PC-3 (cell line): ENCODE results near the gene ACD. TPM values are rescaled to one million over a fixed set of nuclear protein-coding genes. Genes with fewer than 3 reads are reported as not detected.

ENCODE experiments used
- ATAC-seq: fragments of 200-7000 bp; cut with Tn5 transposase; 2 replicates; pipeline ENCODE4 v1.9.1; 2020; ENCODE audit warnings: mild to moderate bottlenecking, moderate library complexity
- BruUV-seq: library from RNA; stranded (reverse); fragments of 400-500 nt; replicated peaks from 2 replicates; lab custom pipeline; 2021; lab: Mats Ljungman, UMichigan
- CTCF ChIA-PET: fragments of 300-600 bp; sonication (Branson Sonifier 250); formaldehyde crosslinking; loops from one replicate; lab custom pipeline; 2022; ENCODE audit warnings: antibody characterized with exemption; lab: Charles Lee
- POLR2A ChIA-PET: fragments of 300-600 bp; sonication (Branson Sonifier 250); formaldehyde crosslinking; loops from one replicate; lab custom pipeline; 2022; ENCODE audit warnings: antibody characterized with exemption; ENCODE audit not compliant: unreplicated experiment; lab: Charles Lee
- DNase-seq: peaks from one replicate; pipeline ENCODE4 v3.0.0-alpha.2; 2015
- H2AFZ ChIP-seq: fragments of 300-600 bp; sonication (generic); 2 replicates; pipeline ENCODE4 v1.6.0; 2016; ENCODE audit warnings: antibody characterized with exemption, low read length
- H3F3A ChIP-seq: fragments of 300-600 bp; sonication (generic); one replicate; pipeline ENCODE4 v1.6.0; 2017; ENCODE audit warnings: antibody characterized with exemption, low read length, control low read depth, mild to moderate bottlenecking; ENCODE audit not compliant: unreplicated experiment
- H3K27ac ChIP-seq: fragments of 300-600 bp; sonication (generic); 2 replicates; pipeline ENCODE4 v1.5.1; 2016; ENCODE audit warnings: mild to moderate bottlenecking, low read length
- H3K27me3 ChIP-seq: fragments of 300-600 bp; sonication (generic); 2 replicates; pipeline ENCODE4 v1.6.1; 2016; ENCODE audit warnings: low read length, mixed read lengths
- H3K36me3 ChIP-seq: fragments of 300-600 bp; sonication (generic); 2 replicates; pipeline ENCODE4 v1.6.1; 2016; ENCODE audit warnings: low read depth, mixed run types, low read length, mixed read lengths
- H3K4me1 ChIP-seq: fragments of 300-600 bp; sonication (generic); 2 replicates; pipeline ENCODE4 v1.5.1; 2016; ENCODE audit warnings: low read length; ENCODE audit not compliant: insufficient read depth
- H3K4me2 ChIP-seq: fragments of 300-600 bp; sonication (generic); 2 replicates; pipeline ENCODE4 v1.6.0; 2016; ENCODE audit warnings: low read length
- H3K4me3 ChIP-seq: fragments of 300-600 bp; sonication (generic); 2 replicates; pipeline ENCODE4 v1.5.1; 2016; ENCODE audit warnings: mild to moderate bottlenecking, low read length, mixed read lengths
- H3K79me2 ChIP-seq: fragments of 300-600 bp; sonication (generic); 2 replicates; pipeline ENCODE4 v1.6.1; 2017; ENCODE audit warnings: low read length, mixed read lengths
- H3K9ac ChIP-seq: fragments of 300-600 bp; sonication (generic); 2 replicates; pipeline ENCODE4 v1.6.0; 2016; ENCODE audit warnings: mild to moderate bottlenecking, low read length
- H3K9me2 ChIP-seq: fragments of 300-600 bp; sonication (generic); replicated peaks from 2 replicates; pipeline ENCODE4 v1.6.1; 2016; ENCODE audit warnings: mixed run types, low read length, mixed read lengths
- H3K9me3 ChIP-seq: fragments of 300-600 bp; sonication (generic); 2 replicates; pipeline ENCODE4 v1.6.1; 2016; ENCODE audit warnings: low read length, mixed read lengths
- H4K20me1 ChIP-seq: fragments of 300-600 bp; sonication (generic); 2 replicates; pipeline ENCODE4 v1.6.1; 2016; ENCODE audit warnings: low read length, mixed read lengths
- CTCF ChIP-seq: fragments of 300-600 bp; sonication (generic); conservative IDR thresholded peaks from 2 replicates; pipeline ENCODE4 v1.5.1; 2017; ENCODE audit warnings: antibody characterized with exemption, low read depth, mild to moderate bottlenecking, low read length
- EZH2 ChIP-seq: fragments of 300-600 bp; sonication (generic); IDR thresholded peaks from one replicate; pipeline ENCODE4 v1.6.1; 2017; ENCODE audit warnings: antibody characterized with exemption, mild to moderate bottlenecking, low read length; ENCODE audit not compliant: unreplicated experiment
- EZH2phosphoT487 ChIP-seq: fragments of 300-600 bp; sonication (generic); IDR thresholded peaks from 2 replicates; pipeline ENCODE4 v1.6.1; 2018; ENCODE audit warnings: mild to moderate bottlenecking, antibody characterized with exemption, low read length, borderline replicate concordance
- intact Hi-C: fragments of 100-400 bp; cut with micrococcal nuclease; formaldehyde crosslinking; loops from 2 replicates; pipeline ENCODE4 v1.9.0; 2023
- total RNA-seq: library from RNA; depleted of rRNA; stranded (reverse); fragments of >200 nt; gene quantifications from 2 replicates; pipeline ENCODE4 v1.2.3, GENCODE V29; 2014

Gene ACD
- total RNA-seq, 1 experiment from 2014 or later, result 26.3 TPM

GRCh38 chr16:67653128-67653788, 6.8 kb downstream of the ACD start:
- no peaks in the 10 kb centered on the region for H3K9me3 ChIP-seq
- no peaks in the 10 kb centered on the region for H3K27me3 ChIP-seq
- ChIA-PET CTCF (interaction anchor here (0.6 kb wide), 1 partner anchor 91 kb away, joined by 3 read pairs; the partner anchor contains the start of gene CTCF), POLR2A (no interaction called here)
- H3K4me1 ChIP-seq, result no peaks in the 10 kb centered on the region; the same call in 1 of the 2 replicates
- no peaks in the 10 kb centered on the region for H3F3A ChIP-seq
- no peak overlapping the region for H3K27ac ChIP-seq
- peak overlapping the region; percentile 91 for H3K4me2 ChIP-seq
- no peaks in the 10 kb centered on the region for H4K20me1 ChIP-seq
- H3K9ac ChIP-seq, result no peak overlapping the region
- H3K9me2 ChIP-seq, result no peaks in the 10 kb centered on the region
- peak overlapping the region; percentile 68 for H3K4me3 ChIP-seq
- ATAC-seq (peak; percentile 56), DNase-seq (no peak)
- no peaks in the 10 kb centered on the region for H3K36me3 ChIP-seq
- no peaks in the 10 kb centered on the region for H3K79me2 ChIP-seq
- TF ChIP-seq CTCF (peak; percentile 28; the same call in 1 of the 2 replicates), EZH2phosphoT487 (no peak)
- intact Hi-C loops, result no loop called here
- H2AFZ ChIP-seq, result 0 out of 2 replicates have a peak overlapping the region, but pooled peaks have one; percentile 13
- no TSS peak for BruUV-seq

GRCh38 chr16:67652578-67653127, 7.4 kb downstream of the ACD start:
- Histone ChIP-seq H3K27ac (no peak overlapping the region), H3K4me2 (peak overlapping the region; percentile 91; the same call in 1 of the 2 replicates), H3F3A (no peaks in the 10 kb centered on the region), H3K9me2 (no peaks in the 10 kb centered on the region), H3K4me3 (peak overlapping the region; percentile 68; the same call in 1 of the 2 replicates), H3K27me3 (no peaks in the 10 kb centered on the region), H3K36me3 (no peaks in the 10 kb centered on the region), H2AFZ (no peak overlapping the region), H3K9me3 (no peaks in the 10 kb centered on the region), H3K9ac (no peak overlapping the region), H3K4me1 (no peaks in the 10 kb centered on the region; the same call in 1 of the 2 replicates), H3K79me2 (no peaks in the 10 kb centered on the region), H4K20me1 (no peaks in the 10 kb centered on the region)
- intact Hi-C loops, result no loop called here
- TF ChIP-seq CTCF (no peak), EZH2 (no peak), EZH2phosphoT487 (no peak)
- DNase-seq (peak; percentile 37), ATAC-seq (peak; percentile 69)
- POLR2A ChIA-PET, result no interaction called here
- CTCF ChIA-PET, result interaction anchor here (0.6 kb wide), 1 partner anchor 90 kb away, joined by 3 read pairs; the partner anchor contains the start of gene CTCF
- no TSS peak for BruUV-seq

GRCh38 chr16:67651847-67652246, 8.2 kb downstream of the ACD start:
- no peak overlapping the region for H3K9ac ChIP-seq
- H3K4me1 ChIP-seq, result no peaks in the 10 kb centered on the region; the same call in 1 of the 2 replicates
- no TSS peak for BruUV-seq
- no peaks in the 10 kb centered on the region for H3K27me3 ChIP-seq
- TF ChIP-seq EZH2 (no peak), EZH2phosphoT487 (no peak), CTCF (no peak)
- no peak overlapping the region for H3K4me3 ChIP-seq
- no peak for DNase-seq
- no peak overlapping the region for H3K27ac ChIP-seq
- H3K79me2 ChIP-seq, result no peaks in the 10 kb centered on the region
- H3K9me2 ChIP-seq, result no peaks in the 10 kb centered on the region
- no peak overlapping the region for H3K4me2 ChIP-seq
- ATAC-seq, result no peak
- no peak overlapping the region for H2AFZ ChIP-seq
- no peaks in the 10 kb centered on the region for H3F3A ChIP-seq
- ChIA-PET CTCF (no interaction called here), POLR2A (no interaction called here)
- intact Hi-C loops, result no loop called here
- no peaks in the 10 kb centered on the region for H4K20me1 ChIP-seq
- H3K36me3 ChIP-seq, result no peaks in the 10 kb centered on the region
- no peaks in the 10 kb centered on the region for H3K9me3 ChIP-seq
